Measurements from ENCODE around the gene SLC35F4. TPM values are rescaled to one million over a fixed set of nuclear protein-coding genes. Genes with fewer than 3 reads are reported as not detected.
"Not testable (repeated sequence)": the region's sequence is repeated elsewhere in the genome, so short reads cannot be mapped to it uniquely, and the experiment has no call there.

SLC35F4 gene
- total RNA-seq, 4 donors from 2014 or later: not detected

DNA sequence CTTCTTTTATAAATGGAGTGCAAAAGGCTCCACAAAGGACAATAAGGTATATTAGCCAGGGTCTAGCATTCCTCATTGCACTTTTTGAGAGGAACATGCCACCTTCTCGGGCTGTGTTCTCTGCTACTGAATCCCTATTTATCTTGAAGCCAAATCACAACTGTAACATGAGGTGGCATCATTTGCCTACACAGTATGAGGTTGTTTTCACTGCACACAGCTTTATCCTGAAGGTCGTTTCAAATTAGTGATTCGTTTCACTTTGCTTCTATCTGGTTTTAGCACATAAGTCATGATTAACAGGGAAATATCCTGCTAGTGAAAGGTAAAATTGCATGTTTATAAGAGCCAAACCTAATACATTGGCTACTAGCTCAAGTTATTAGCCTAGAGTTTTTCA is 153.8 kb downstream of the SLC35F4 start:
- TF ChIP-seq, protein P1, sequence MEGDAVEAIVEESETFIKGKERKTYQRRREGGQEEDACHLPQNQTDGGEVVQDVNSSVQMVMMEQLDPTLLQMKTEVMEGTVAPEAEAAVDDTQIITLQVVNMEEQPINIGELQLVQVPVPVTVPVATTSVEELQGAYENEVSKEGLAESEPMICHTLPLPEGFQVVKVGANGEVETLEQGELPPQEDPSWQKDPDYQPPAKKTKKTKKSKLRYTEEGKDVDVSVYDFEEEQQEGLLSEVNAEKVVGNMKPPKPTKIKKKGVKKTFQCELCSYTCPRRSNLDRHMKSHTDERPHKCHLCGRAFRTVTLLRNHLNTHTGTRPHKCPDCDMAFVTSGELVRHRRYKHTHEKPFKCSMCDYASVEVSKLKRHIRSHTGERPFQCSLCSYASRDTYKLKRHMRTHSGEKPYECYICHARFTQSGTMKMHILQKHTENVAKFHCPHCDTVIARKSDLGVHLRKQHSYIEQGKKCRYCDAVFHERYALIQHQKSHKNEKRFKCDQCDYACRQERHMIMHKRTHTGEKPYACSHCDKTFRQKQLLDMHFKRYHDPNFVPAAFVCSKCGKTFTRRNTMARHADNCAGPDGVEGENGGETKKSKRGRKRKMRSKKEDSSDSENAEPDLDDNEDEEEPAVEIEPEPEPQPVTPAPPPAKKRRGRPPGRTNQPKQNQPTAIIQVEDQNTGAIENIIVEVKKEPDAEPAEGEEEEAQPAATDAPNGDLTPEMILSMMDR (IDR thresholded peaks at IDR 0.05): no peak
- no peak for ATAC-seq (ENCODE audit: low FRiP score)
- no peak for DNase-seq (ENCODE audit: low spot score)

DNA sequence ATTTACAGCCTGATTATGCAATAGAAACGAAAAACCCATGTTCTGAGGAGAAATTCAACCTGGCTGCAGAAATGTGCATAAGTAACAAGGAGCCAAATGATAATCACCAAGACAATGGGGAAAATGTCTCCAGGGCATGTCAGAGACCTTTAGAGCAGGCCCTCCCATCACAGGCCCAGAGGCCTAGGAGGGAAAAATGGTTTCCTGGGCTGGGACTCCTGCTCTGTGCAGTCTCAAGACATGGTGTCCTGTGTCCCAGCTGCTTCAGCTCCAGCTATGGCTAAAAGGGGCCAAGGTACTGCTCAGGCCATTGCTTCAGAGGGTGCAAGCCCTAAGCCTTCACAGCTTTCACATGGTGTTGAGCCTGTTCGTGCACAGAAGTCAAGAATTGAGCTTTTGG is 156.0 kb downstream of the SLC35F4 start:
- DNase-seq (ENCODE audit: low spot score): no peak
- ATAC-seq (ENCODE audit: low FRiP score): no peak
- TF ChIP-seq, protein P1 (IDR thresholded peaks at IDR 0.05): no peak

DNA sequence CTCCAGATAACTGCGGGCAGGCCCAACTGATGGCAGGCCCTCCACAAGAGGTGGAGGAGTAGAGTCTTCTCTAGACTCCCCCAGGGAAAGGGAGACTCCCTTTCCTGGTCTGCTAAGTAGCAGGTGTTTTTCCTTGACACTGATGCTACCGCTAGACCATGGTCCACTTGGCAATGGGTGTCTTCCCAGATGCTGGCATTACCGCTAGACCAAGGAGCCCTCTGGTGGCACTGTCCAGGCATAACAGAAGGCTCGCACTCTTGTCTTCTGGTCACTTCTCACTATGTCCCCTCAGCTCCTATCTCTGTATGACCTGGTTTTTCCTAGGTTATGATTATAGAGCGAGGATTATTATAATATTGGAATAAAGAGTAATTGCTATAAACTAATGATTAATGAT is 156.8 kb downstream of the SLC35F4 start:
- not testable (repeated sequence) for DNase-seq (ENCODE audit: low spot score); ATAC-seq (ENCODE audit: low FRiP score)

DNA sequence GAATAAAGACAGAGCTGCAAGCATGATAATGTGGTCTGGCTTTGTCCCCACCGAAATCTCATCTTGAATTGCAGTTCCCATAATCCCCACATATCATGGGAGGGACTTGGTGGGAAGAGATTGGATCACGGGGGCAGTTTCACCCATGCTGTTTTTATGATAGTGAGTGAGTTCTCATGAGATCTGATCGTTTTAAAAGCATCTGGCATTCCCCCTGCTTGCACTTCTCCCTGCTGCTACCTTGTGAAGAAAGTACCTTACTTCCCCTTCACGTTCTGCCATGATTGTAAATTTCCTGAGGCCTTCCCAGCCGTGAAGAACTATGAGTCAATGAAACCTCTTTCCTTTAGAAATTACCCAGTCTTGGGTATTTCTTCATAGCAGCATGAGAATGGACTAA is 158.7 kb downstream of the SLC35F4 start:
- ATAC-seq (ENCODE audit: low FRiP score): no peak
- no peak for DNase-seq (ENCODE audit: low spot score)

DNA sequence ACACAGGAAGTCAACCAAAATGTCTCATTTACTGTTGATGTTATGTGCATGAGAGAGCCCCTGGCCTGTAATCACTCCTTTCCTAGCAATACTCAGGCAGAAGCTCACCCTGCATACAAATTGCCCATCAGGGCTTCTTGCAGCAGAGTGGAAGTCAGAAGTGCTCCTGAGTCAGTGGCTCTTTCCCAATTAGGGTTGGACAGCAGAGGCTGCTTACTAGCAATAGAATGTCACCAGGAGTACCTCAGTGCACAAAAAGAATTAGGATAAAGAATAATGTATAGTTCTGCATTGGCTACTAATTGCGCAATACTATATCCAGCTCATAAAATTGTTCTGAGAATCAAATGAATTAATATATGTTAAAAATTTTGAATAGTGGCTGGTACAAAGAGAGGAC is 161.1 kb downstream of the SLC35F4 start:
- DNase-seq (ENCODE audit: low spot score): no peak
- TF ChIP-seq, protein P1 (IDR thresholded peaks at IDR 0.05): no peak
- ATAC-seq (ENCODE audit: low FRiP score): no peak

More for the DNA sequence above, 158.7 kb downstream of the SLC35F4 start:
- TF ChIP-seq, protein P1 (IDR thresholded peaks at IDR 0.05): no peak

DNA sequence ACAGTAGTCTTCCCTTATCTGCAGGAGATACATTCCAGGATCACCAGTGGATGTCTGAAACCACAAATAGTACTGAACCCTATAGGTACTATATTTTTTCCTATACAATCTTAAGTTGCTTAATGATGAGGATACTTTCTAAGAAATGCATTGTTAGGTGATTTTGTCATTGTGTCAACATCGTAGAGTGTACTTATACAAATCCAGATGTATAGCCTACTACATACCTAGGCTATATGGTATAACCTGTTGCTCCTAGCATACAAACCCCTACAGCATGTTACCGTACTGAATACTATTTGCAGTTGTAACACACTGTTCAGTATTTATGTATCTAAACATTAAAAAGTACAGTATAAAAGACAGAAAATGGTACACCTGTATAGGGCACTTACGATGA is 165.9 kb downstream of the SLC35F4 start:
- DNase-seq (ENCODE audit: low spot score) (no peak), ATAC-seq (ENCODE audit: low FRiP score) (no peak)
- TF ChIP-seq, protein P1 (IDR thresholded peaks at IDR 0.05): no peak

DNA sequence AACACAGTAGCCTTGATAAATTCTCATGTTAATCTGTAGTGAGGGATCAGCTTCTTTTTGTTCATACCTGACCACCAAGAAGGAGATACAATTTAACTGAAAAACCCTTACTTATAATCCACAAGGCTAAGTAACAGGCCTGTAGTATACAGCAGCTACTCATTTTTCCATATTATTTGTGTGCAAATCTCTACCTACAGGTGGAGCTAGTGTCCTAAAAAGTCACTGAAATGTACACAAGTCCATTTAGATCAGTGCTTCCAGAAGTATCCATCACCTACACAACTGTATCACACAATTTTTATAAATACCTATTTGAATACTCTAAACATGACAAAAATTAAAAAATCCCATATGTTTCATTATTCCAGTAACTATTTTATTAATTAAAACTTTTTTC is 173.2 kb downstream of the SLC35F4 start:
- ATAC-seq (ENCODE audit: low FRiP score) (no peak), DNase-seq (ENCODE audit: low spot score) (no peak)
- TF ChIP-seq, protein P1 (IDR thresholded peaks at IDR 0.05): no peak

DNA sequence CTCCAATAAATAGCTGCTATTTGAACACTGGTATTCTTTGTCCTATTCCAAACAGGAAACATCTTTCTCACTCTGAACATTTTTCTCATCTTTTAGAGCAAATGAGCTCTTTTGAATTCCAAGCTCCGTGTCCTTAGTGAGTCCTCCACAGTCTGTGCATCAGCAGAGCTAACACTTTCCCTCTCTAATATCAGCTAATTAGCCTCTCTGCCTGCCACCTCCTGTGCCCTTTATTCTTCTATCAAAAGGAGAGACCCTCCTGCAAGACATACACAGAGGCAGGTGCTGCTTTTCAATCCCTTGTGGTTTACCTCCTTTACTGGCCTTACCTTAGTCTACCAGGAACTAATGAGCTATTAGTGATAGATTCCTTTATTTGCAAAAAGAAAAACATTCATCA is 178.5 kb downstream of the SLC35F4 start:
- DNase-seq (ENCODE audit: low spot score) (no peak), ATAC-seq (ENCODE audit: low FRiP score) (no peak)
- TF ChIP-seq, protein P1 (IDR thresholded peaks at IDR 0.05): no peak

Data from omental fat pad (tissue), 4 donors.